ENCODE data around the gene PXK. TPM values are rescaled to one million over a fixed set of nuclear protein-coding genes. Genes with fewer than 3 reads are reported as not detected.
"Not testable (repeated sequence)": the region's sequence is repeated elsewhere in the genome, so short reads cannot be mapped to it uniquely, and the experiment has no call there.

The PXK gene
- total RNA-seq, 1 donor from 2014 or later, result 31.2 TPM

DNA sequence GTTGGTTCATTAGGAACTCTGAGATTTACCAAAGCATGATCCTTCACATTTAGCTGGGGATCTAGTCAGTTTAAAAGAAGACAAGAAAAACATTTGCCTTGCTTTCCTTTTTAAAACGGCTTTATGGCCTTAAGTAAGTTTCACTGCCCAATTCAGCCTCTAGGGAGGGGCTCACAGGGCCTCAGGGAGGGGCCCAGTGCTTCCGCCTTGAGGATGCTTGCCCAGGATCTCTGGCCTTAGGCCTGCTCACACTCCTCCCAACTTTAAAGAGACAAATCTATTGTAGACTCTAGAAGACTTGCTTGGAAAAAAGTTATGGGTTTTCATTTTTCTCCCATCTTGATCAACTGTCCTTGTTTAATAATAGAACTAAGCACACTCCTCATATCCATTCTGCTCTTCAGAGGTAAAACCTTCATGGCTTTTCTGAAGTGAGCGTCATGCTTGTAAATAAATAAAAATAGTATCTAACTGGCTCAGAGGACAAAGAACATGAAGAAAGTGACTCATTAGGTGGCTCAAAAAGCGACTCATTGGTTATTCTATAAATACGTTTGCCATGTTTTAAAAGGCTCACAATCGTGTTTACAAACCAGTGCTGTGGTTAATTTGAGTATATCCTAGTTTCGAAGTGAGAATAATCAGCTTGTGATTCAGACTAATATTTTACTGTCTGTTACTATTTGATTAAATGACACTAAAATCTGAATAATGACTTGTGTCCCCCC lies 87.3 kb downstream of the PXK start:
- no peak for DNase-seq

- no peak for DNase-seq
Observed at GRCh38 chr3:58421004-58421403, 88.3 kb downstream of the PXK start.

DNA sequence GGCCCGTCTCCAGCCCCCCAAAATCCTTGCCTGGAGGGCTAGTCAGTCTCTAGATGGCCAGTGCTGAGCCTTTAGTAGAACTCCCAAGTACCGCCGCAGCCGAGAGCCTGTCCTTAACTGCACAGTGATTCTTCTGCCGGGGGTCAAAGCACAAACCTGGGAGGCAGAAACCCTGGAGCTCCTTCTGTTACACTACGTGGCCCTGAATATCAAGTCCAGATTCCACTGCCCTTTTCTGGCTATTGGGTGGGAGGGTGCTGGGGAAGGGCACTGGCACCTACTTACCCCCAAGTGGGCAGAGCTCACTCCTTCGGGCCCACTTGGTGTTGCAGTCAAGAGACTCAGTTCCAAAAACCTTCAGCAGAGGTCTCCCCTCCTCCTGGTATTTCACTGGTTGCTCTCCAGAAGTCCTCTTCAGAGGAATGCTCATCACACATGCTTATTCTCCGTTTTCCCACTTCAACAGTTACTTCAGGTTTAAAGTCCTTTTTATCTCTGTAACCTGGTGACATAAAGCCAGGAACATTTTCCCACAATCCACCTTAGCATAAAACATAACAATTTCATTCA lies 90.1 kb downstream of the PXK start:
- no peak for DNase-seq

DNA sequence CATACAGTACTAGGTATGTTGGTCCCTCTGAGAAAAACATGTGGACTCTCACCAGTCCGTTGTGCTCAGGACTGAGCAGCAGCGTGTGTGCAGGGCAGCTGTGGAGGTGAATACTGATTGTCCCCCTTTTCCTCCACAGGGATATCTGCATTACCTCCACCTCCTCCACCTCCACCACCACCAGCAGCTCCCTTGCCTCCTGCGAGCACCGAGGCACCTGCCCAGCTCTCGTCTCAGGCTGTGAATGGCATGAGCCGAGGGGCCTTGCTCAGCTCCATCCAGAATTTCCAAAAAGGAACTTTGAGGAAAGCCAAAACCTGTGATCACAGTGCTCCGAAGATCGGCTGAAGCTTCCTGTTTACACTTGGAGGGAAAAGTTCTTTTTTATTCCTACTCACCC lies 91.9 kb downstream of the PXK start:
- no peak for DNase-seq

DNA sequence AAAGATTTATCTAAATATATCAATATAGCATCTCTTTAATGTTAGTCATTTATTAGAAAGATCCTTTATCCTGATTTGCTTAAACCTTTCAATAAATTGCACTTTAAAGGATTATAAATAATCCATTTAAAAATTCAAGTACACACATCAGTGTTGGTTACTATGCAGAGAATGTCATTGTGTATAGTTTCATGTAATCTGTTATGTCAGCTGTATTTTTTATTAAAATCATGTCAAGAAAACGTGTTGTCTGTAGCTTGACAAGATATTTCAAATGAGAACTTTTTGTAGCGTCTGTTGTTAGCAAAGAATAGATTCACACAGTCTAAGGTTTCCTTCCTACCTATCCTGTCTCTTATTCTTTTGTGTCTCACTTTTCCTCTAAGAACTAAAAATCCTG lies 93.1 kb downstream of the PXK start:
- no peak for DNase-seq

DNA sequence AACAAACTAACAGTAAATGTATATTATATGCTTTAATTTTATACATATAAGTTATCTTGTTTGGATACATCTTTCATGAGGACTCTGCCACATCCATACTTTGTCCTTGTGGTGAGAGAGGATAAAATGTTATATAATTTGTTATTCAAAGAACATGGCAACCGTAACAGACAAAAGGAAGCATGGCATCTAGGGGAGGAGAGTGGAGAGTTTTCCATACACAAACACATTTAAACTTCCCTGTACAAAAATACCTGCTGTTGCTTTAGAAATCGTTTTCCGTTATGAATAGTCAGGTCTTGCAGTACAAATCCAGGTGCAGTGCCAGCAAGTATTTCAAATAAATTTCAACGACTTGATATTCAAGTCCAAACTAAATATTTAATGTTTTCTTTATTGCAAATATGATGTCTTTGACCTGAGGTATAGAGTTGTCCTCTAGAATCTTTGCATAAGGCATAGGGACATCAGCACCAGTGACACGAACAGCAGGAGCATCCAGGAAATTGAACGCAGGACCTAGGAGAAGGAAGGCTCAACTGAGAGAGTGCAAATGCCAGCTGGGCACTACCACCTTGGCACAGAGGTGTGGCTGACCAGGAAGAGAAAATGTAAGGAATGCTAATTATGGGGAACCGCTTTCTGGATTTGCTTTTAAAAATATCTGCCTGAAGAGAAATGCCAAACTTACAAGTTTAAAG lies 95.1 kb downstream of the PXK start:
- DNase-seq, result no peak

DNA sequence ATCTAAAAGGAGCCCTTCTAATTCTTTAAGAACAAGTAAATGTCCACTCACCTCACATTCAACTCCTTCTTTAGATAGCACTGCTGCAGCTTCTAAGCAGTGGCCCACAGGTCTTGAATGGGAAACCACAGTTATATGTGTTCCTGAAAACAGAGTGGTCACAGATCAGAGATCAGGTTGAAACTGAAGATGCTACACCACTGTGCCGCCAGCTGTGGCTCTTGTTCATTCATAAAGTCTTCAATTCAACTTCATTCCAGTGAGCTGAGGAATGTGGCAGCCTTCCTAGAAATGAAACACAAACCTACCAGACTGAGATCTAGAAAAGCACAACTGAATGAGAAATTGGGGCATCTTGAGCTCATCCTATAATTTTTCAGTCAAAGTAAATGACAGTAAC lies 97.0 kb downstream of the PXK start:
- DNase-seq, result no peak

DNA sequence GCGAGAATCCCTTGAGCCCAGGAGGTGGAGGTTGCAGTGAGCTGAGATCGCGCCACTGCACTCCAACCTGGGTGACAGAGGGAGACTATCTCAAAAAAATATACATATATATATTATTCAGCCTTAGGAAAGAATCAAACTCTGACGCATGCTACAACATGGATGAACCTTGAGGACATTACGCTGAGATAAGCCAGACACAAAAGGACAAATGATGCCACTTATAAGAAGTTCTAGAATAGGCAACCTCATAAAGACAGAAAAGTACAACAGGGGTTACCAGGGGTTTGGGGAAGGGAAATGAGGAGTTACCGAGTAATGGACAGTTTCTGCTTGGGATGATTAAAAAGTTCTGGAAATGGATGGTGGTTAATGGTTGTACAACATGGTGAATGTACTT lies 100.2 kb downstream of the PXK start:
- DNase-seq, result no peak

GRCh38 chr3:58433400-58434167 lies 100.9 kb downstream of the PXK start, which contains the start of gene PDHB:
Gene PDHB (minus strand): TSS chr3:58433832. CDS start chr3:58433809, 23 bp downstream.
- DNase-seq, result peak; percentile 88

GRCh38 chr3:58434168-58434504 lies 101.4 kb downstream of the PXK start:
- no peak for DNase-seq

GRCh38 chr3:58434511-58434910 lies 101.8 kb downstream of the PXK start:
- no peak for DNase-seq

DNA sequence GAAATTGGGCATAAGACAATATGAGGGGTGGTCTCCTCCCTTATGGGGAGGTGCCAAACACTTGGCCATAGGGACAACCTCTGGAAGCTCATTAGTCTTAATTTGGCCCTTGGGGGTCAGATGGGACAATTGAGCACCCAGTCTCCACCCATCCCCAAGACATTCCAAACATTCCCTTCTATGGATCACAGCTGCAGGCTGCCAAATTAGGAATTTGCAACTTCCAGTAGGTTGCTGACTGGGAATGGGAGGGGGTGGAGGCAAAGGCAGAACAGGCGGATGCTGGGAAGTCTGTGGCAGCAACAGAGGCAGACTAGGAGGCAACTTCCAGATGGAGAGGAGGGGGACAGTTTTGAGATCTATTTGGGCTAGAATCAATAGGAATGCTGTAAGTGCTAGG lies 102.3 kb downstream of the PXK start:
- DNase-seq, result no peak

- not testable (repeated sequence) for DNase-seq
Observed at GRCh38 chr3:58437276-58437675, 104.6 kb downstream of the PXK start.

DNA sequence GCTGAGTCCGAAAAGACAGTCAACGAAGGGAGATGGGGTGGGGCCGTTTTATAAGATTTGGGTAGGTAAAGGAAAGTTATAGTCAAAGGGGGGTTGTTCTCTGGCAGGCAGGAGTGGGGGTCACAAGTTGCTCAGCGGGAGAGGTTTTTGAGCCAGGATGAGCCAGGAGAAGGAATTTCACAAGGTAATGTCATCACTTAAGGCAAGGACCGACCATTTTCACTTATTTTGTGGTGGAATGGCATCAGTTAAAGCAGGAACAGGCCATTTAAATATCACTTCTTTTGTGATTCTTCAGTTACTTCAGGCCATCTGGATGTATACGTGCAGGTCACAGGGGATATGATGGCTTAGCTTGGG lies 108.3 kb downstream of the PXK start:
- not testable (repeated sequence) for DNase-seq

GRCh38 chr3:58441514-58442450 lies 109.1 kb downstream of the PXK start:
- DNase-seq, result no peak

GRCh38 chr3:58452176-58452575 lies 119.5 kb downstream of the PXK start:
- no peak for DNase-seq

- DNase-seq, result no peak
Observed at GRCh38 chr3:58459160-58459559, 126.5 kb downstream of the PXK start.

- no peak for DNase-seq
Observed at GRCh38 chr3:58462829-58463180, 130.1 kb downstream of the PXK start.

DNA sequence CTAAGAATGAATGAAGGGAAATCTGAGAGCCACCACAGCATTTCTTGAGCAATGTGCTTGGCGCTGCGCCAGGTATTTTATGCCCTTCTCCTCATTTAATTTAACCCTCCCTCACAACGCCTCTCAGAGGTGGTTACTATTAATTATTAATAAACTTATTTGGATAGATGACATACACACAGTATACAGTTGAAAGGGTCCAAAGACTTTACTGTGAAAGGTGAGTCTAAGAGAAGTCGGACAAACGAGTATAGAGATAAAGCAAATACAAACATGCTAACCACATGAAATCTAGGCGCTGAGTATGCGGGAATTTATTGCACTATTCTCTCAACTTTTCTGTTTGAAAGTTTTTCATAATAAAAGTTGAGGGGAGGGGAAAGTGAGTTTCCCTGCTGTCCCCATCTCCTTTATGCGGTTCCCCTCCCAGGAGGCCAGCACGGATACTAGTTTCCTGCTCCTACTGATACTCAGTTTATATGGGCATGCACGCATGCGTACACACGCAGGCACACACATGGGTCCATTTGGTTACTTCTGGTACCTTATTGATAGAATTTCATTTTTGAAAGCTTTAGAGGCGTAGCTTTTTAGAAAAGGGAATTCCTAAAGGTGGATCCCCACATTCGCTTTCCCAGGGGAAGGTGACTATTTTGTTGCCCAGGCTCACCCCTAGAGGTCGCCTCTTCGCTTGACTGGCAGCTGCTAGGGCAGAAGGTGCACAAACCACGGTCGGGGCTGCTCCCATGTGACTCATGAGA lies 130.7 kb downstream of the PXK start:
- DNase-seq, result peak; percentile 19

GRCh38 chr3:58463942-58464271 lies 131.2 kb downstream of the PXK start:
- no peak for DNase-seq

DNA sequence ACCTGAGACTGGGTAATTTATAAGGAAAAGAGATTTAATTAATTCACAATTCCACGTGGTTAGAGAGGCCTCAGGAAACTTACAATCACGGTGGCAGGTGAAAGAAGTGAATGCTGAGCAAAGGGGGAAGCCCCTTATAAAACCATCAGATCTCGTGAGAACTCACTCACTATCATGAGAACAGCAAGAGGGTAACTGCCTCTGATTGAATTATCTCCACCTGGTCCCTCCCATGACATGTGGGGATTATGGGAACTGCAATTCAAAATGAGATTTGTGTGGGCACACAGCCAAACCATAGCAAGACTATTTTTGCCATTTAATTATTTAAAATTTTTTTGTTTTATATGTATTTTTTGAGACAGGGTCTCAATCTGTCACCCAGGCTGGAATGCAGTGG lies 132.2 kb downstream of the PXK start:
- no peak for DNase-seq
